A549 (cell line): ENCODE measurements around the gene RASL10B. TPM values are rescaled to one million over a fixed set of nuclear protein-coding genes. Genes with fewer than 3 reads are reported as not detected.

Source experiments
- ATAC-seq, 2 experiments: fragments of 200-7000 bp in 1 of 2; fragments of >200 bp in 1 of 2; cut with Nextera tagmentation in 1 of 2; cut with Tn5 transposase in 1 of 2; 3 replicates each; pipeline versions ENCODE4 v1.8.0 to v1.9.1; 2018 to 2020; ENCODE audit warnings: mild to moderate bottlenecking in 1 of 2, moderate library complexity in 1 of 2
- CTCF ChIA-PET: fragments of 300-600 bp; sonication (Branson Sonifier 250); formaldehyde crosslinking; extraction: SDS; loops from one replicate; lab custom pipeline; 2021; ENCODE audit warnings: antibody characterized with exemption, inconsistent platforms; lab: Yijun Ruan, JAX
- POLR2A ChIA-PET: fragments of 350-600 bp; formaldehyde crosslinking; extraction: SDS; loops from one replicate; lab custom pipeline; 2021; ENCODE audit warnings: antibody characterized with exemption, inconsistent platforms; lab: Yijun Ruan, JAX
- DNase-seq, 2 experiments: peaks; one replicate each; pipeline versions ENCODE4 v3.0.0 to v3.0.0-alpha.2; 2011 to 2016; ENCODE audit warnings: low read depth in 1 of 2, low spot score in 1 of 2
- FAIRE-seq: peaks from 2 replicates; lab custom pipeline; 2011; peaks lifted over from hg19 to GRCh38; lab: Jason Lieb, UNC
- H3K27ac ChIP-seq, 2 experiments: fragments of >200 bp; sonication (Bioruptor Twin); formaldehyde crosslinking; 3 replicates each; pipeline ENCODE4 v1.5.1; 2016 to 2017
- H3K4me1 ChIP-seq: fragments of >200 bp; sonication (Bioruptor Twin); formaldehyde crosslinking; 3 replicates; pipeline ENCODE4 v1.6.1; 2016
- H3K4me2 ChIP-seq: fragments of >200 bp; sonication (Bioruptor Twin); formaldehyde crosslinking; 3 replicates; pipeline ENCODE4 v1.6.1; 2016
- H3K4me3 ChIP-seq: fragments of >200 bp; sonication (Bioruptor Twin); formaldehyde crosslinking; 3 replicates; pipeline ENCODE4 v1.5.1; 2016
- H3K9me3 ChIP-seq: fragments of >200 bp; sonication (Bioruptor Twin); formaldehyde crosslinking; 3 replicates; pipeline ENCODE4 v1.6.1; 2016
- CHD4 ChIP-seq: fragments of 200-600 bp; sonication (generic); IDR thresholded peaks from 2 replicates; pipeline ENCODE4 v1.6.1; 2016; ENCODE audit warnings: antibody characterized with exemption, mild to moderate bottlenecking, borderline replicate concordance
- EHF ChIP-seq: fragments of 250-450 bp; sonication (Bioruptor Pico); IDR thresholded peaks from 2 replicates; pipeline ENCODE4 v1.5.0; 2020; ENCODE audit warnings: mild to moderate bottlenecking
- FOSL2 ChIP-seq, 2 experiments: fragments of 450-650 bp in 1 of 2; fragments of >200 bp in 1 of 2; sonication (Bioruptor Twin) in 1 of 2; formaldehyde crosslinking; IDR thresholded peaks; 2 replicates each; pipeline versions ENCODE4 v1.5.0 to v1.6.1; 2016 to 2020; ENCODE audit warnings: mild to moderate bottlenecking in 1 of 2, moderate library complexity in 1 of 2
- HDAC2 ChIP-seq: fragments of 200-600 bp; sonication (generic); IDR thresholded peaks from 2 replicates; pipeline ENCODE4 v1.6.1; 2016
- JUNB ChIP-seq: fragments of >200 bp; sonication (Bioruptor Twin); formaldehyde crosslinking; IDR thresholded peaks from 2 replicates; pipeline ENCODE4 v1.6.1; 2016
- KDM5A ChIP-seq: fragments of 200-600 bp; sonication (generic); IDR thresholded peaks from 2 replicates; pipeline ENCODE4 v1.6.1; 2016; ENCODE audit warnings: antibody characterized with exemption, mild to moderate bottlenecking
- MAFK ChIP-seq: fragments of 450-650 bp; IDR thresholded peaks from 2 replicates; pipeline ENCODE4 v1.6.1; 2014; ENCODE audit not compliant: partially characterized antibody
- NFE2L2 ChIP-seq: fragments of 150-350 bp; conservative IDR thresholded peaks from 2 replicates; pipeline ENCODE4 v1.6.1; 2014; ENCODE audit warnings: low read length
- NR3C1 ChIP-seq: fragments of >200 bp; sonication (Bioruptor Twin); formaldehyde crosslinking; IDR thresholded peaks from 3 replicates; pipeline ENCODE4 v1.6.1; 2017
- POLR2AphosphoS2 ChIP-seq: conservative IDR thresholded peaks from 2 replicates; pipeline ENCODE4 v1.6.1; 2012; ENCODE audit warnings: low read length, improper control_type of control experiment, inconsistent platforms
- RAD21 ChIP-seq, 2 experiments: fragments of >200 bp in 1 of 2; sonication (Bioruptor Twin) in 1 of 2; formaldehyde crosslinking in 1 of 2; IDR thresholded peaks in 1 of 2; conservative IDR thresholded peaks in 1 of 2; 2 replicates in 1 of 2; 3 replicates in 1 of 2; pipeline ENCODE4 v1.6.1; 2012 to 2018; ENCODE audit warnings: inconsistent platforms in 1 of 2
- RNF2 ChIP-seq: fragments of 200-600 bp; sonication (generic); IDR thresholded peaks from 2 replicates; pipeline ENCODE4 v1.6.1; 2016; ENCODE audit warnings: low read depth, mild to moderate bottlenecking, antibody characterized with exemption, moderate library complexity, borderline replicate concordance
- SMC3 ChIP-seq: fragments of >200 bp; sonication (Bioruptor Twin); formaldehyde crosslinking; IDR thresholded peaks from 3 replicates; pipeline ENCODE4 v1.6.1; 2018; ENCODE audit warnings: inconsistent platforms
- WGBS: methylation state at CpG from one replicate; pipeline ENCODE4 v1.1.6; 2017; ENCODE audit errors: missing lambda C conversion rate; 5-methylcytosine and 5-hydroxymethylcytosine counted together
- polyA plus RNA-seq, 4 experiments: library from polyadenylated mRNA; depleted of rRNA in 3 of 4; stranded (reverse); fragments of >200 nt; fragmentation: RNase III in 1 of 4; extraction: RNeasy Plus Mini Kit Qiagen cat#74134 plus additional on column Dnase treatment in 1 of 4; gene quantifications; 2 replicates in 3 of 4; 3 replicates in 1 of 4; pipeline ENCODE4 v1.2.3, GENCODE V29; 2011 to 2017
- TF ChIP-seq, protein P1 (sequence below): fragments of >200 bp; sonication (Bioruptor Twin); formaldehyde crosslinking; IDR thresholded peaks from 3 replicates; pipeline ENCODE4 v1.5.1; 2016

The RASL10B gene
- polyA plus RNA-seq, 2 of the 4 experiments (the other 2 are of a cell fraction): 0.05 to 0.26 TPM

- ATAC-seq (no peak), FAIRE-seq (no peak), DNase-seq (peak; percentile 58 to 85)
- CTCF ChIA-PET: interaction anchor here (0.8 to 43.9 kb wide), 12 partner anchors 6 to 163 kb away, joined by 3 to 2039 read pairs (median 6); partner anchors contain the start of genes C17orf50, GAS2L2, MMP28 and RASL10B
- H3K27ac ChIP-seq: no peak overlapping the region
- H3K9me3 ChIP-seq: no peaks in the 10 kb centered on the region
- no peak overlapping the region for H3K4me3 ChIP-seq
- POLR2A ChIA-PET: interaction anchor here (0.5 to 5.8 kb wide), 3 partner anchors 37 to 42 kb away, joined by 3 to 156 read pairs (median 6); partner anchors contain the start of gene TAF15
- WGBS: 5% methylated on average over 7 of the region's 7 CpGs
- TF ChIP-seq CHD4 (no peak), RAD21 (conservative IDR thresholded peaks at IDR 0.05 in 1 of 2, IDR thresholded peaks at IDR 0.05 in 1 of 2) (peak; percentile 91 to 93), SMC3 (peak; percentile 96)
- TF ChIP-seq, protein P1, sequence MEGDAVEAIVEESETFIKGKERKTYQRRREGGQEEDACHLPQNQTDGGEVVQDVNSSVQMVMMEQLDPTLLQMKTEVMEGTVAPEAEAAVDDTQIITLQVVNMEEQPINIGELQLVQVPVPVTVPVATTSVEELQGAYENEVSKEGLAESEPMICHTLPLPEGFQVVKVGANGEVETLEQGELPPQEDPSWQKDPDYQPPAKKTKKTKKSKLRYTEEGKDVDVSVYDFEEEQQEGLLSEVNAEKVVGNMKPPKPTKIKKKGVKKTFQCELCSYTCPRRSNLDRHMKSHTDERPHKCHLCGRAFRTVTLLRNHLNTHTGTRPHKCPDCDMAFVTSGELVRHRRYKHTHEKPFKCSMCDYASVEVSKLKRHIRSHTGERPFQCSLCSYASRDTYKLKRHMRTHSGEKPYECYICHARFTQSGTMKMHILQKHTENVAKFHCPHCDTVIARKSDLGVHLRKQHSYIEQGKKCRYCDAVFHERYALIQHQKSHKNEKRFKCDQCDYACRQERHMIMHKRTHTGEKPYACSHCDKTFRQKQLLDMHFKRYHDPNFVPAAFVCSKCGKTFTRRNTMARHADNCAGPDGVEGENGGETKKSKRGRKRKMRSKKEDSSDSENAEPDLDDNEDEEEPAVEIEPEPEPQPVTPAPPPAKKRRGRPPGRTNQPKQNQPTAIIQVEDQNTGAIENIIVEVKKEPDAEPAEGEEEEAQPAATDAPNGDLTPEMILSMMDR: peak; percentile 93
- no peaks in the 10 kb centered on the region for H3K4me1 ChIP-seq
- H3K4me2 ChIP-seq: no peak overlapping the region
Observed at GRCh38 chr17:35766903-35767510, 35.6 kb downstream of the RASL10B start.

DNA sequence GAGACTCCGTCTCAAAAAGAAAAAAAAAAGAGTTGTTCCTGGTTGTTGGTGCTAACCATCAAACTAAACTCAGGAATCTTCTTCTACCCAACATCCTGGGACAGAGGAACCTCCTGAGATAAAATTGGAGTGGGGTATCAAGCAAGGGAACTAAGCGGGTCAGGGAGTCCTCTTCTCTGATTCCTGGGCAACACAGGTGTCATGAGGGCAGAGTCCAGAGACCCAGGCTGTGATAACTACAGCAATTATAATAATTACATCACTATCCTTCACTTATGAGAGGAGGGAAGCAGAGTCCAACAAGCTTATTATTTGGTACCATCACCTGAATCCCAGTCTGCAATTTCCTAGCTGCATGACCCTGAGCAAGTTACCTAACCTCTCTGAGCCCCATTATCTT is 37.4 kb downstream of the RASL10B start:
- ATAC-seq: no peak
- H3K4me2 ChIP-seq: no peak overlapping the region
- POLR2A ChIA-PET: interaction anchor here (1.0 to 1.1 kb wide), 2 partner anchors 20 to 40 kb away, joined by 3 read pairs; partner anchors contain the start of gene TAF15
- no peak for FAIRE-seq
- no peak for TF ChIP-seq HDAC2
- TF ChIP-seq FOSL2 (IDR thresholded peaks at IDR 0.05): no peak
- no peak for TF ChIP-seq FOSL2 (CRISPR knock-in tag; IDR thresholded peaks at IDR 0.05)
- no peak for TF ChIP-seq POLR2AphosphoS2
- no peak for TF ChIP-seq JUNB
- TF ChIP-seq MAFK: no peak
- TF ChIP-seq NR3C1: no peak
- TF ChIP-seq RNF2: no peak
- TF ChIP-seq EHF (CRISPR knock-in tag): no peak
- TF ChIP-seq KDM5A: no peak
- TF ChIP-seq, all 56 proteins: peak for 0
- DNase-seq: no peak
- no peak overlapping the region for H3K27ac ChIP-seq
- H3K4me3 ChIP-seq: no peak overlapping the region
- 85% methylated on average over 2 of the region's 2 CpGs for WGBS
- peaks cover 3% of the 10 kb centered on the region; the same call in 2 of the 3 replicates for H3K4me1 ChIP-seq
- CTCF ChIA-PET: interaction anchor here (1.1 to 43.9 kb wide), 4 partner anchors 4 to 80 kb away, joined by 3 to 2039 read pairs (median 1116); partner anchors contain the start of genes C17orf50, GAS2L2, MMP28 and TAF15
- no peaks in the 10 kb centered on the region for H3K9me3 ChIP-seq

DNA sequence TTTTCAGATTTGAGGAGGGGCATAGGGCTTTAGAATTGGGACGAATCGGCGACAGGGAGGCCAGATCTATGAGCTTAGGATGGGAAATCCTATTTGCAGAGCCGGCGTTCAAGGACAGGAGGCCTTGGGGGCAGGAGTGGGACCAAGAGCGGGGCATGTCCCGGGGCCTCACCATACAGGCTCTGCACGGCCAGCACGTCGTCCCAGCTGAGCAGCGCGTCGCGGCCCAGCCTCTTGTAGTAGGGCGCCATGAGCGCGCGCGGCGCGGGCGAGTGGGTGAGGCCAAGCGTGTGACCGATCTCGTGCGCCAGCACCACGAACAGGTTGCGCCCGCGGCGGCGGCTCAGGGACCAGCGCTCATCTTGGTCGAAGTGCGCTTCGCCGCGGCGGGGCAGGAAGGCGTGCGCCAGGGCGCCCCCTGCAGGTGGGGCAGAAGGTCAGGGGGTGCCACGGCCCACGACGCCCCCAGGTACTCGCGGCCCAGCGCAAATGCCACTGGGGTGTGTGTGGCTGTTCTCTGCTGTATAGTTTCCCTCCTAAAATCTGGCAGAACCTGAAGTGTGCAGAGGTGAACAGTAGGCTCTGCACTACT is 38.6 kb downstream of the RASL10B start:
- WGBS: 90% methylated on average over 47 of the region's 48 CpGs
- no peaks in the 10 kb centered on the region for H3K9me3 ChIP-seq
- peaks cover 15% of the 10 kb centered on the region for H3K4me1 ChIP-seq
- no peak for FAIRE-seq
- ATAC-seq: no peak
- H3K4me2 ChIP-seq: no peak overlapping the region
- H3K27ac ChIP-seq: no peak overlapping the region
- ChIA-PET CTCF (interaction anchor here (0.6 to 43.9 kb wide), 5 partner anchors 3 to 542 kb away, joined by 3 to 2039 read pairs (median 1116); partner anchors contain the start of genes C17orf50, GAS2L2, MMP28 and TAF15), POLR2A (no interaction called here)
- no peak for DNase-seq
- no peak overlapping the region for H3K4me3 ChIP-seq
- no peak for TF ChIP-seq NFE2L2
- TF ChIP-seq, protein P1: peak; percentile 42; the same call in 2 of the 3 replicates
- TF ChIP-seq, all 56 proteins: peak for 1
